GM12878 (cell line): ENCODE results near the gene FFAR3. TPM values are rescaled to one million over a fixed set of nuclear protein-coding genes. Genes with fewer than 3 reads are reported as not detected.

ENCODE experiments used
- ATAC-seq: fragments of 200-7000 bp; cut with Tn5 transposase; 3 replicates; pipeline ENCODE4 v1.9.1; 2020; ENCODE audit warnings: mild to moderate bottlenecking, moderate library complexity
- BruUV-seq: library from RNA; stranded (reverse); fragments of 400-500 nt; replicated peaks from 2 replicates; lab custom pipeline; 2021; lab: Mats Ljungman, UMichigan
- CTCF ChIA-PET: fragments of 300-600 bp; sonication (Branson Sonifier 250); formaldehyde crosslinking; extraction: SDS; loops from one replicate; lab custom pipeline; 2021; ENCODE audit warnings: inconsistent platforms; lab: Yijun Ruan, JAX
- POLR2A ChIA-PET: fragments of 350-600 bp; formaldehyde crosslinking; extraction: SDS; loops from one replicate; lab custom pipeline; 2021; ENCODE audit warnings: inconsistent platforms; lab: Charles Lee
- RAD21 ChIA-PET: fragments of 300-600 bp; sonication (Branson Sonifier 250); formaldehyde crosslinking; loops from one replicate; lab custom pipeline; 2023; ENCODE audit warnings: antibody characterized with exemption; ENCODE audit not compliant: unreplicated experiment; lab: Charles Lee
- SMC1A ChIA-PET: fragments of 300-600 bp; sonication (Branson Sonifier 250); formaldehyde crosslinking; loops from one replicate; lab custom pipeline; 2023; ENCODE audit not compliant: unreplicated experiment, uncharacterized antibody; lab: Charles Lee
- DNase-seq: peaks from one replicate; pipeline ENCODE4 v3.0.0-alpha.2; 2011; ENCODE audit warnings: low read depth, low spot score
- FAIRE-seq: peaks from 3 replicates; lab custom pipeline; 2011; peaks lifted over from hg19 to GRCh38; lab: Jason Lieb, UNC
- H2AFZ ChIP-seq: 2 replicates; pipeline ENCODE4 v1.6.0; 2011; ENCODE audit warnings: low read depth, low read length, control low read depth; ENCODE audit not compliant: control insufficient read depth
- H3K27ac ChIP-seq: 2 replicates; pipeline ENCODE4 v1.5.1; 2011; ENCODE audit warnings: control low read depth; ENCODE audit not compliant: control insufficient read depth, insufficient read depth
- H3K27me3 ChIP-seq, 2 experiments: replicated peaks in 1 of 2; 2 replicates each; pipeline versions ENCODE4 v1.6.0 to v1.6.1; 2011; ENCODE audit warnings: low read length in 1 of 2; ENCODE audit not compliant: control insufficient read depth in 2 of 2, insufficient read depth in 2 of 2
- H3K36me3 ChIP-seq, 2 experiments: 2 replicates each; pipeline ENCODE4 v1.5.1; 2011; ENCODE audit warnings: low read length in 1 of 2; ENCODE audit not compliant: control insufficient read depth in 2 of 2, insufficient read depth in 2 of 2
- H3K4me1 ChIP-seq: 2 replicates; pipeline ENCODE4 v1.6.1; 2011; ENCODE audit warnings: mild to moderate bottlenecking, low read length, moderate library complexity, mixed read lengths; ENCODE audit not compliant: control insufficient read depth, insufficient read depth
- H3K4me2 ChIP-seq: 2 replicates; pipeline ENCODE4 v1.6.0; 2011; ENCODE audit warnings: control low read depth; ENCODE audit not compliant: control insufficient read depth, insufficient read depth
- H3K4me3 ChIP-seq: fragments of 200-600 bp; sonication (generic); 2 replicates; pipeline ENCODE4 v1.5.1; 2016
- H3K79me2 ChIP-seq: 2 replicates; pipeline ENCODE4 v1.6.0; 2011; ENCODE audit warnings: low read length; ENCODE audit not compliant: control insufficient read depth, insufficient read depth
- H3K9ac ChIP-seq: 2 replicates; pipeline ENCODE4 v1.8.0; 2011; ENCODE audit warnings: low read length, control low read depth, mixed read lengths; ENCODE audit not compliant: control insufficient read depth, insufficient read depth
- H3K9me3 ChIP-seq: replicated peaks from 3 replicates; pipeline ENCODE4 v1.5.1; 2011; ENCODE audit warnings: mild to moderate bottlenecking, low read length; ENCODE audit not compliant: control insufficient read depth, insufficient read depth
- H4K20me1 ChIP-seq: 2 replicates; pipeline ENCODE4 v1.6.0; 2011; ENCODE audit not compliant: control insufficient read depth, insufficient read depth
- ATF3 ChIP-seq: IDR thresholded peaks from 2 replicates; pipeline ENCODE4 v1.6.1; 2011; ENCODE audit warnings: low read depth, mild to moderate bottlenecking, low read length, moderate library complexity, borderline replicate concordance; ENCODE audit errors: extremely low read depth
- BCL11A ChIP-seq: IDR thresholded peaks from 2 replicates; pipeline ENCODE4 v1.6.1; 2011; ENCODE audit warnings: low read depth, low read length
- BCLAF1 ChIP-seq: fragments of 450-650 bp; IDR thresholded peaks from 2 replicates; pipeline ENCODE4 v1.6.1; 2017; ENCODE audit warnings: antibody characterized with exemption, mild to moderate bottlenecking, moderate library complexity
- ETV6 ChIP-seq, 2 experiments: fragments of 450-650 bp in 1 of 2; IDR thresholded peaks in 1 of 2; conservative IDR thresholded peaks in 1 of 2; 2 replicates each; pipeline ENCODE4 v1.6.1; 2014; ENCODE audit warnings: antibody characterized with exemption in 1 of 2, borderline replicate concordance in 1 of 2, low read depth in 1 of 2, mild to moderate bottlenecking in 1 of 2, moderate library complexity in 1 of 2
- MYB ChIP-seq: fragments of 150-350 bp; IDR thresholded peaks from 2 replicates; pipeline ENCODE4 v1.6.1; 2014; ENCODE audit warnings: mild to moderate bottlenecking, low read depth, low read length, borderline replicate concordance
- SMAD1 ChIP-seq: fragments of 450-650 bp; IDR thresholded peaks from 2 replicates; pipeline ENCODE4 v1.6.1; 2018; ENCODE audit warnings: mild to moderate bottlenecking, low read depth; ENCODE audit not compliant: partially characterized antibody
- STAT3 ChIP-seq: IDR thresholded peaks from 2 replicates; pipeline ENCODE4 v1.6.1; 2011; ENCODE audit warnings: low read depth, low read length, improper control_type of control experiment
- ZBTB40 ChIP-seq: fragments of 450-650 bp; IDR thresholded peaks from 2 replicates; pipeline ENCODE4 v1.6.1; 2016; ENCODE audit warnings: mild to moderate bottlenecking, moderate library complexity, borderline replicate concordance
- ZNF207 ChIP-seq: fragments of 450-650 bp; IDR thresholded peaks from 2 replicates; pipeline ENCODE4 v1.6.1; 2014; ENCODE audit warnings: antibody characterized with exemption, mild to moderate bottlenecking, borderline replicate concordance
- WGBS: methylation state at CpG from one replicate; pipeline ENCODE4 v1.1.6; 2016; ENCODE audit warnings: low lambda C conversion rate; ENCODE audit not compliant: insufficient replicate concordance, insufficient coverage; ENCODE audit errors: missing lambda C conversion rate; 5-methylcytosine and 5-hydroxymethylcytosine counted together
- in situ Hi-C: fragments of 300-500 bp; cut with MboI; formaldehyde crosslinking; loops from 9 replicates; pipeline ENCODE4 v1.14.3; 2018; ENCODE audit warnings: mixed read lengths
- intact Hi-C: fragments of 100-400 bp; cut with micrococcal nuclease; formaldehyde crosslinking; loops from one replicate; pipeline ENCODE4 v1.14.2; 2022; ENCODE audit not compliant: unreplicated experiment
- polyA plus RNA-seq, 11 experiments: library from polyadenylated mRNA; depleted of rRNA in 4 of 11; unstranded in 6 of 11; stranded (reverse) in 5 of 11; fragments of >200 nt; fragmentation: Nextera tagmentation in 4 of 11; fragmentation: Illumina TruSeq in 1 of 11; extraction: Ambion mirVana in 4 of 11; extraction: Trizol in 1 of 11; gene quantifications; 1 replicate in 1 of 11; 2 replicates in 10 of 11; pipeline versions ENCODE4 v1.2.1 to v1.2.3, GENCODE V29; 2011 to 2016; ENCODE audit warnings: inconsistent platforms in 2 of 11, missing spikeins in 2 of 11, low read depth in 1 of 11
- total RNA-seq, 4 experiments: library from RNA; depleted of rRNA in 3 of 4; stranded (reverse); fragments of >200 nt in 3 of 4; fragmentation: Illumina TruSeq in 1 of 4; extraction: Trizol in 1 of 4; gene quantifications; 2 replicates each; pipeline versions ENCODE4 v1.2.1 to v1.2.3, GENCODE V29; 2013 to 2021

Gene FFAR3
- total and polyA plus RNA-seq, 10 of the 15 experiments (the other 5 are each of a cell fraction or from before 2014, with no cell fraction given) = 0.15 to 0.18 TPM; not detected in 8

- no peak for TF ChIP-seq ZBTB40
- TF ChIP-seq SMAD1 = no peak
- no peak for TF ChIP-seq ZNF207
- TF ChIP-seq, all 136 proteins: peak for 0
Observed at GRCh38 chr19:35388277-35389054, 30.2 kb downstream of the FFAR3 start (continued).

GRCh38 chr19:35389192-35389861, 31.1 kb downstream of the FFAR3 start:
- POLR2A ChIA-PET = interaction anchor here (0.6 to 0.9 kb wide), 2 partner anchors 12 to 221 kb away, joined by 4 read pairs; no protein-coding TSS in a partner anchor
- CTCF ChIA-PET = no interaction called here
- intact Hi-C loops (no loop called here), in situ Hi-C loops (no loop called here)
- no peaks in the 10 kb centered on the region for H3K79me2 ChIP-seq
- SMC1A ChIA-PET = interaction anchor here (0.9 to 1.4 kb wide), 3 partner anchors 9 to 29 kb away, joined by 3 to 4 read pairs (median 3); no protein-coding TSS in a partner anchor
- H3K4me3 ChIP-seq = no peak overlapping the region
- BruUV-seq = no TSS peak
- DNase-seq (no peak), FAIRE-seq (no peak), ATAC-seq (no peak)
- 41% methylated on average over 6 of the region's 6 CpGs for WGBS
- no peak overlapping the region for H3K27ac ChIP-seq
- no peak overlapping the region for H2AFZ ChIP-seq
- no peaks in the 10 kb centered on the region for H4K20me1 ChIP-seq
- no peak overlapping the region for H3K4me2 ChIP-seq
- peaks cover 2% of the 10 kb centered on the region; the same call in 1 of the 3 replicates for H3K9me3 ChIP-seq
- no peak overlapping the region for H3K9ac ChIP-seq
- H3K36me3 ChIP-seq = no peaks in the 10 kb centered on the region
- H3K4me1 ChIP-seq = no peaks in the 10 kb centered on the region
- RAD21 ChIA-PET = no interaction called here
- no peaks in the 10 kb centered on the region for H3K27me3 ChIP-seq
- TF ChIP-seq ATF3 (no peak), ETV6 (conservative IDR thresholded peaks at IDR 0.05 in 1 of 2, IDR thresholded peaks at IDR 0.05 in 1 of 2; ENCODE audit: borderline replicate concordance in 1 of 2, low read depth in 1 of 2) (no peak), BCL11A (no peak), STAT3 (no peak), BCLAF1 (no peak), MYB (no peak)
